Heart left ventricle (tissue), 13 donors: Measurements from ENCODE around the gene NELFCD.

Source experiments
- CTCF ChIP-seq, 12 donors: fragments of 200-600 bp; sonication (generic) in 4 of 12; IDR thresholded peaks; one replicate each; pipeline versions ENCODE4 v1.5.0 to v1.8.0; 2018 to 2022; ENCODE audit warnings: antibody characterized with exemption in 12 of 12, mild to moderate bottlenecking in 5 of 12
- POLR2A ChIP-seq, 2 donors: fragments of 450-650 bp; IDR thresholded peaks; one replicate each; pipeline ENCODE4 v1.6.1; 2017; ENCODE audit warnings: antibody characterized with exemption in 2 of 2, mild to moderate bottlenecking in 2 of 2, moderate library complexity in 2 of 2
- donor health status: ischemic (EF 13 %, LVEDD 7.1; RV severe dilation, severe dysfunction).
- donor health status: DM: no; HTN: yes; CAD: no.
- donor health status: DM: no; HTN: no; CAD: no.
- donor health status: ischemic (EF 25% LVEDD 6.9; RV normal size, moderate dysfunction).
- donor health status: ischemic (EF 25% LVEDD 5.7; RV mildly dilated, moderate dysfunction).
- donor health status: ischemic (EF 35%, LVEDD 5.7; RV mildly dilated, moderate dysfunction).
- donor health status: nonischemic (EF 11% LVEDD 7.7; RV severe dilation, severe dysfunction).
- donor health status: DM: yes; HTN: yes; CAD: no.
- donor health status: PGD.
- donor health status: ischemic (EF 29% LVEDD 5.4; RV normal size, mild dysfunction).
- donor health status: nonischemic (EF 23%, LVEDD 6.1; RV moderate dilation, normal function).

- TF ChIP-seq CTCF (IDR thresholded peaks at IDR 0.05), result no peak
- no peak for TF ChIP-seq POLR2A (IDR thresholded peaks at IDR 0.05)
These were observed 20.0 kb downstream of the NELFCD start for GRCh38 chr20:59001068-59001448.
